GM18519 (cell line): ENCODE data around the gene EEA1.
"Not testable (repeated sequence)": the region's sequence is repeated elsewhere in the genome, so short reads cannot be mapped to it uniquely, and the experiment has no call there.

Experiments
- ATAC-seq: cut with Tn5 transposase; IDR thresholded peaks from one replicate; pipeline ENCODE4 v1.9.1; 2021; ENCODE audit warnings: mild to moderate bottlenecking, moderate library complexity; ENCODE audit not compliant: unreplicated experiment, low FRiP score

EEA1 gene

DNA sequence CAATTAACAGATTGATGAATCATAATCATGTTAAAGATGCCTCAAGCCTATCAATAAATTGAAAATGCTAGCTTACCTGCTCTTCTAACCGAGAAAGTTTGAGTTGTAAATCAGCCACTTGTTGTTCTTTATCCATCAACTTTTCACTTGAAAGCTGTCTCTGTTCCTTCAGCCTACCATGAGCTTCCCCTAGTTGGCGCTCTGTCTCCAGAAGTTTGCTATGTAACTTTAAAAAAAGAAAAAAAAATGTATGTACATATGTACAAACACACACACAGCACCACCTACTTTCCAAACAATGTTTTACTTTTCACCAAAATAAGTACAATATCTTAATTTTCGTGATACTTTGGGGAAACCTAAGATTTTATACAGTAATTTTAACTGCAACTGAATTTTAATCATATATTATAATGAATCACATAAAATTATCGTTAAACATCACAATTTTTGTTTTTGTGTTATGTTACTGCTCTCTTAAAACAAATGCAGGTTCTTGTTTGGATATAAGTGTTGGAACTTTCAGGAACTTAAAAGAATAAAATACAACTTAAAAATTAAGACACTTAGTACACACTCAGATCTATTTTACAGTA lies 101.2 kb downstream of the EEA1 start:
- no peak for ATAC-seq

DNA sequence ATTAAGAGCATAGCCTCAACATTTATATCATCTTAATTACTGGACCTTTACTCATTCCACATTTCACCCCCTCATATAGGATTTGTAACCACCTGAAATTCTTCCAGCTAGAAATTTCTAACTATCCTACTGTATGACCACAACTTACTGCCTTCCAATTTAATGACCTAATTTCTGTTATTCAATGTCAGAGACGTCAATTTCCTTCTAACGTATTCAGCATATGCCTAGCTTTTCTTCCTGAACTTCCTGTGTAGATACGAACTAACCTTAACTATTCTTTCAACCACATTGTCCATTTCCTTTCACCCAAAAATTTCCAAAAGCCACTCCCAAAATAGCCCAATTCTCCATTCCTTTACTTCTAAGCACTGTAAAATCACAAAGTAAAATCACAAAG lies 108.0 kb downstream of the EEA1 start:
- ATAC-seq = no peak

DNA sequence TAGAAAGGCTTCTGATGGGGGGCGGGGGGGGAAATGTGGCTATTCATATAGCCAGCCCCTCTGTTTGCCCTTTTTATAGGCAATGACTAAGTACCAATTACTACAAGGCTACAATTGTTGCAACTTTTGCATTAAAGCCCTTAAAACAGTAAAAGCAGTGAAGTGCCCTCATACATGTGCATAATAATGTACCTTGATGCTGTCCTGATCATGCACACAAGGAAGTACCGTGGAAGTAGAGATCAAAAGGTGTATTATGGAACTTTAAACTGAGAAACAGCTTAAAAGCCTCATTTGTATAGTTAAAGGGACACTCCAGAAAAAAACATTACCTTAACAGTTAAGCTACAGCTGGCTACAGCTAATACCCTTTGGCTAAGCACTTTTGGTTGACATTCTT lies 114.5 kb downstream of the EEA1 start:
- ATAC-seq = no peak

DNA sequence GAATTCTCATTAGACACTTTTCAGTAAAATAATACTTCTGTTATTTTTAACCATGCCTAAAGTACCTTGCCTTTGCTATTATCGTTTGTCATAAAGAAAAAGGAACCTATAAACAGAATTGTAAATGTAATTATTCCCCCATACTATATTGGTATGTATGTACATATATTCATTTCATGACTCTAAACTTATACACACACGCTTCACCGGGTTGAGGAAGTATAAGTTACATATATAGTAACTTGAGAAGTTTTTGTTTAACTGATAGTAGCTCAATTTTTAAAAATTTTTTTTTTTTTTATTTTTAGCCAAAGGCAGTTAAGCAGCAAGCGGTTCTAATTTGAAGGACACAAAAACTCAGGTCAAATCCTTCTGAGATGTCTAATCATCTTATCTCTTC lies 118.7 kb downstream of the EEA1 start:
- ATAC-seq = peak; percentile 65

DNA sequence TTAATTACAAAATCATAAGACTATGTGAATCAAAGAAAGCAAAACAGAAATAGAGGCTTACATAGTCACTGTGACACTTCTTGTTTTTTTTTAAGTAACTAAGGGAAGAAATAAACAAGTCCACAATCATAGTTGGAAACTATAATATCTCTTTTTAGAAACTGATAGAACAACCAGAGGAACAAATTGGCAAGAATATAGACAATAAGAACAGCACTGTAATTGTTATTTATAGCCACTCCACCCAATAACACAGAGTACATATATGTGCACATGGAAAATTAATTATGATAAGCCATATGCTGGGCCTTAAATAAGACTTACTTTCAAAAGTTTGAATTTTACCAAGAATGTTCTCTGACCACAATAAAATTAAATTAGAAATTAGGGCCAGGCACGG lies 125.2 kb downstream of the EEA1 start:
- no peak for ATAC-seq

DNA sequence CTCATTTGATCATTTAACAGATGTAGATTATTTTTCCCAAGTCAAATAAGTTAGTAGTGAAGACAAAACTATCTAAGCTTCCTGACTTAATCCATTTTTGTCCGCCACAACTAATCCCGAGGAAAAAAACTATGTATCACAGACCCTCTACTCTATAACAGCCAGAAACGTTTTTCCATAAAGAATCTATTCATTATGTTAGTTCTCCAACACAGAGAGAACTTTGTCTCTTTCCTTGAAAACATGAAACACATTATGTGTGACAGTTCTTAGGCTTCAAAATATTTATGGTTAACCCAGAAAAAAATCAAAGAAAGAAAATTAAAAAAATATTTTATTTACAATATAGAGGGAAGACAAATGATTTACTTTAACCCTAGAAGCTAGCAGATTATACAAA lies 126.2 kb downstream of the EEA1 start:
- ATAC-seq = no peak

DNA sequence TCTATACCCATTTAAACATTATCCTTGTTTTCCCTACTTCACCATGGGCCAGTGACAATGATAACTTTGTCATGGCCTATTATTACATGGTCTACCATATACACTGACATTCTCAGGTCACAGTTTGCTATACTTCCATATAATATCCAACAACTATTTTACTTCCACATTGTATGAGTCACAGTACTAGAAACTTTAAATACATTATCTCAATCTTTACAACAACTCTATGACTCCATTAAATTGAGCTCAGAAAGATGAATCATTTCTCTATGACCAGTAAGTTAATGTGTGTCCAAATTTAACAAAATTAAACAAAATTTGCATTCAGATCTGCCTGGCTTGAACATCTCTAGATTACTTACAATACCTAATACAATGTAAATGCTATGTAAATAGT lies 132.4 kb downstream of the EEA1 start:
- no peak for ATAC-seq

DNA sequence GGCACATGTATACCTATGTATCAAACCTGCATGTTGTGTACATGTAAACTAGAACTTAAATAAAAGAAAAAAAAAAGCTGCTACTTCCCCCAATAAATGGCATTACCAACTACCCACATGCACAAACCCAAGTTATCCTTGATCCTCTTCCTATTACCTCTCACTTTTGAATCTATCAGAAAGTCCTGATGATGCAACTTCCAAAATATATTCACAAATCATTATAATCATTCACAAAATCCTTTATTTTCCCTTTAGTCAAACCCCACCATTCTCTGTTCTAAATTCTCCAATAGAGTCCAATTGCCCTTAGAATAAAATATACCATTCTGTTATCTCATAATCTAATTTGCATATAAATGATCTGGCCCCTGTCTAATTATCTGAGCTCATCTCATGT lies 134.3 kb downstream of the EEA1 start:
- no peak for ATAC-seq

DNA sequence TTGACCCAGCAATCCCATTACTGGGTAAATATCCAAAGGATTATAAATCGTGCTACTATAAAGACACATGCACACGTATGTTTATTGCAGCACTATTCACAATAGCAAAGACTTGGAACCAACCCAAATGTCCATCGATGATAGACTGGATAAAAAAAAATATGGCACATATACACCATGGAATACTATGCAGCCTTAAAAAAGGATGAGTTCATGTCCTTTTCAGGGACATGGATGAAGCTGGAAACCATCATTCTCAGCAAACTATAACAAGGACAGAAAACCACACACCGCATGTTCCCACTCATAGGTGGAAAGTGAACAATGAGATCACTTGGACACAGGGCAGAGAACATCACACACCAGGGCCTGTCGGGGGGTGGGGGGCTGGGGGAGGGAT lies 134.7 kb downstream of the EEA1 start:
- not testable (repeated sequence) for ATAC-seq

DNA sequence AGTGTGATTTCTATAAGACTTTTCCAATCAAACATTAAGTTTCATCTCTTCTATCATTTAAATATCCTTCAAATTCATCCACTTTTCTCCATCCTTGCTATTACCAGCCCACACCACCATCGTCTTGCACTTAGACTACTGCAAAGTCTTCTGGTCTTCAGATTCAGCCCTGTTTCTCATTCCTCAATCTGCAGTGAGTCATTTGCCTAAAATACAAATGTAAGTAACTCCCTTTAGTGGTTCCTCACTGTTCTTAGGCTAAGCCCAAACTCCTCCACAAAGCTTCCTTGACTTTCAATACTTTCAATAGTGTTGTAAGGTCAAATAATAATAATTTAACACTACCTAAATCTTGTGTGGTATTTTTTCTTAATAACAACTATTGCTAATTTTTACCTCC lies 143.1 kb downstream of the EEA1 start:
- ATAC-seq = no peak

DNA sequence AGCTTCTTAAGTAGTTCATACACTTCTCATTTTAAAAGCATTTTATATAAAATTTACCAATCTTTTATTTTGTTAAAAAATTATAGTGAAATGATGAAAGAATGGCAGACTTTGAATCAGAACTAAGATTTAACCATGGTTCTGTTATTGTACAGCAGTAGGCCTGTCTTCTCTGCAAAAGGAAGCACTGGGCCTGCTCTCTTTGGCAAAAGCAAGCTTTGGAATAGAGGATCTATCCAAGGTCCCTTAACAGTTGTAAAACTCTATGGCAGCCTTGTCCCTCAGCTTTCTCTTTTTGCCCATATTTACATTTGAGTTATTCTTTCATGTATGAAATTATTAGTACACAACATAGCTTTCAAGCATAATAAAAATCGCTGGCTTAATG lies 143.5 kb downstream of the EEA1 start:
- no peak for ATAC-seq

DNA sequence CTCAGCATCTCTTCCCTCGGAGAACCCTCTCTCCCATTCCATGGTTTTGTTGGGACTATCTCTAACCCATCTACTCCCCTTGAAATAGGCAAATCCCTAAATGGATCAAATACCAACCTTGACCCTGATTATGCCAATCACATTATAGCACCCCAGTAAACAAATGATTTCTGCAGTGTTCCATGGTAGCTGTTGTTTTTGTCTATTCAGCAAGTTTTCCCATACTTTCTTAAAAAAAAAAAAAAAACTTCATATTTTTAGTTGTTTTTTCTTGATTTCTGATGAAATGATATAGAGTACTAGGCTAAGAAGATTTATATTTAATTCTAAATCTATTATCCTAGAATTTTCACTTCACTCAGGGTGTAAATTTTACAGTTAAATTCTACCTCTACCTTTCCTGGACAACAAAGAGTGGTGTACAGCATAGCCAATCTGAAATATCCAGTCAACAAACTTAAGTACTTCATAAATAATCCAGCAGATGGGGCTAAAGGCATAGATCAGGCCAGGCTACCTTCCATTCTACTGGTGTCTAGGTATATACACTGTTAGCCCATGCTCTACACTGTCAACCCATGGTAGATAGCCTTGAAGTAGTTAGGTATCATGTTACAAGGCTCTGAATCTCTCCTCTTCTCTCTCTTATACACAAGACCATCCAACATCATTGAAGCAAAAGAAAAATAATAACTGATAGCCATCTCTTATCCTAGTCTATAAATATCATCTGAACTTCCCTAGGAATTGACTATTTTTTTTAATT lies 144.1 kb downstream of the EEA1 start:
- peak; percentile 95 for ATAC-seq

DNA sequence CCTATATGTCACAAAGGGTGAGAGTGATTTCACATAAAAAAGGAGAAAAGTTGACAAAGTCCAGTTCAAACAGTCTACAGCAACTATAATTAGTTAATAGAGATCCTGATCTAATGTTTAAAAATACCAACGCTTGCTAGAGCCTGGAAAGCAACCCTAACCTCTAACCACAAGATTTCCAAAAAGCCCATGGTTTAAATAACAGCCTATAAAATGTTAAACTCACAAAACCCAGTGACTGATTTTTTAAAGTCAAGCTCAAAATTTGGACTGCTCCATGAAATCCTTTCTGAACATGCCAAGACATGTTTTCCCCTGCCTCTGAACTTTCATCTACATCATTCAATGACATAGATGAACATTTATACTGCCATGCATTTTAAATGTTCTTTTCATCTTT lies 144.7 kb downstream of the EEA1 start:
- no peak for ATAC-seq

DNA sequence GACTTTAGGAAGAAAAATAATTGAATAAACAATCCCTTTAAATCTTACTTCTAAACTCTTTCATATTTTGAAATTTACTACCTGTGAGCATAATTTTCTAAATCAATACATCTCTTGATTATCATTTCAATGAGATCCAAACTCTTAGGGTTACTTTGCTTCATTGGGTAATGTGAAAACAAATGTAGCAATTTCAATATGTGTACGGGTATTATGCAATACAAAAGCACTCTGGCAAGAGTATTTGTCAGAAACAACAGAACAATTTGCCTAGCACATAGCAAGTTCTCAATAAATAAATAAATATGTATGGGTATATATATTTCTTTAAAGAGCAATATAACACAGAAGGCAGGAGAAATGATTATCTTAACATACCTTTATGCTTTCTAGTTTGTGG lies 149.2 kb downstream of the EEA1 start:
- no peak for ATAC-seq

DNA sequence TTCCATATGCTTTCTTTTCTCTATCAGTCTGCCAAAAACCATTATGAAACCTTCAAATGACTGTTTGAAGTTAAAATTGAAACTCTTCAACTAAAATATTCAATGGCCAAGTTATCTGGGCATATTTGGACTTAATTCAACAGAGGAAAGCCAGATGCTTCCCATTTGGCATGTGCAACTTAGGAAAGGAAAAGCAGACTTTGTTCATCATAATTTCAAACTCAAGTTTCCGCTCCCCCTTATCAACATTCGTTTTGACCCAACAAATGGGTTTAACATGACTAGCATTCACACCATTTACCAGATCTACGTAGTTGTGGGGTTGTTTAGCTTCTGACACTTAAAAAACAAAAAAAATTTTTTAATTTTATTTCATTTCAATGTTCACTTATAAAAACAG lies 150.6 kb downstream of the EEA1 start:
- ATAC-seq = no peak

DNA sequence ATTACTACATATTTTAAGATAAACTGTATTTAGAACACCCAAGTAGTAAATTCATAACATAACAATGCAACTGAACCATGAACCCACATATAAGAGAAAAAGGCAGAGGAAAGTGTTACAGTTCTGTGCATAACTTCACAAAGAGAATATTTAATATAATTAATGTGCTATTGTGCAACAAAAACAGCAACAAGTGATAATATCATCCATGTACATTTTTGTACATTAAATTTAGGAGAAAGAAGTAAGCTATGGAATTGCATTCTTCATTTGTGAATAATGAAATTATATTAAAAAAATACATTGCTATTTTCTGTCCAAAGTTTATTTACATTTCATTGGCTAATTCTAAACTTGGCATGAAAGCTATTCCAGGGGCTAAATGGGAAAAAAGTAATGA lies 153.7 kb downstream of the EEA1 start:
- no peak for ATAC-seq

DNA sequence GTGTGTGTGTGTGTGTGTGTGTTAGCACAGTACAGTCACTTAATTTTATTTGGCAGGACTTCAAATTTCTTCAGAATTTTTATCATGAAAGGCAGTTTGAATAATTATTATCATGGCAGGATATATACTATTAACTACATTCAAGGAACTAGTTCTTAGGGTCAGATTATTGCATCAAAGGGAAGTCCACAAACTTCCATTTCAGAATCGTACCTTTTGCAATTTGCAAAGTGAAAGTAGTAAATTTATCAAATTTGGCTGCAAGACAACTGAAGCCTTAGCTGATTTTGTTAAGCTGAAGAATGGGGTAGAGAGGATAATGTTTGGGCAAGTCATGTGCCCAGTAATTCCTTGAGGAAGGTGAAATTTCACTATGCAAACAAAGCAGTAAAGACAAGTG lies 158.1 kb downstream of the EEA1 start:
- no peak for ATAC-seq

DNA sequence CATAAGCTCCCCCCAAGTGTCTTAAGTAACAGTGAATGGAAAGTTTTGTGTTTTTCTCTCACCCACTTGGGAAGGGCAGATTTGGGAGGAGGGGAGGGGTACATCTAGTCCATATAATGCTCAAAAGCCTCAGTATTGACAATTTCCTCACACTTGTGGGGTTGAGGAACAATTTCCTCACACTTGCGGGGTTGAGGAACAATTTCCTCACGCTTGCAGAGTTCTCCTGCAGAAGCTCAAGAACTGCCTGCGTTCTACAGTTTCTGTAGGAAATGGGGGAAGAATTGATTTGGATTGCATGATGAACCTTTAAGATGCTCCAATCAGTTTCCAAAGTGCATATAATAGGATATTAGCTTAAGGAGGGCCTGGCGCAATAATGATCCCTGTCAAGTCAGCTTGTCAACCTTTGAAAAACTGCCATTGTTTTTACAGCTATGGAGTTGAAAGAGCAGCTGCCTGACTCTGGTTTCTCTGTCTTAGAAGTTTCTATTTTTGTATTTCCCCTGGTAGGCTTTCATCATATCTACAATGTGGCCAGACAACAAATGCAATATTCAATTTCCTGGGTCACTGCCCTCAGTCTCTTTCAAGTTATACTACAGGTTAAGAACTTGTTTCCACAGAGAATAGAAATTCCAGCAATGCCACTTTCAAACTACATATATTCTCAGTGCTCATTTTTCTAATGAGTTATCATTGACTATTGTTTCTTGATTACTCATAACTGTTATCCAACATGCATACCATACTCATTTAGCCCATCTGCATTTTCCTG lies 159.8 kb downstream of the EEA1 start:
- ATAC-seq = peak; percentile 75

DNA sequence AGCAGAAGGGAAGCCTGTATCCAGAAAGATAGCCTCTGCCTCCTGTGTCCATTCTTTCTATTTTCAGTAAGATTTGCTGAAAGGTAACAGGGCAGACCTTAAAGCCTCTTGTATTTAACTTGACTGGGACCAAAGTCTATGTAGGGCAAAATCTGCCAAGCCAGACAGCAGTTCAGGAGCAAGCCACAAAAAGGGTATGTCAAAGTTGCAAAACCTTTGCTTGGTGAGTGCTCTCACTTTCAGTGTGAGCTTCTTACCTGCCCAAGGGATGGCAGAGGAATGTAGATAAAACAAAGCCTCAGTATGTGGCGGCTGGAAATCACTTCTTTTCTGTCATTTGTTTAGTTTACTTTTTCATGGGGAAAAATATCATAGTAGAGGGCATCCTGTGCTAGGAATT lies 163.2 kb downstream of the EEA1 start:
- no peak for ATAC-seq

DNA sequence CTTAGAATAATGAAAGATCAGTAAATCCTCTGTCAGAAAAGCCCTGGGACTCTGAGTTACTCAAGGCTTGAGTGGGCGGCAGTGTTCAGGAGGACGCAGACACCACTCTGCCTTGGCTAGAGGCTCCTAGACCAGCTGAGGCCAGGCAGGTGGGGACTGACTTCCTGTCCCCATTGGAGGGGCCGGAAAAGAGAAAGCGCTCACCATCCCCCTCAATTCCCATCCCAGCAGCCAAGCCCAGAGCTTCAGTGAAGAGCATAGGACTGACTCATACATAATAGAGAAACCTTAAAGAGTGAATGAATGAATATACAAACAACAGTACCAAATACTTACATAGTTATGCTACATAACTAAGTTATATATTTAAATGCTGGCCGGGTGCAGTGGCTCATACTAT lies 164.3 kb downstream of the EEA1 start:
- no peak for ATAC-seq

DNA sequence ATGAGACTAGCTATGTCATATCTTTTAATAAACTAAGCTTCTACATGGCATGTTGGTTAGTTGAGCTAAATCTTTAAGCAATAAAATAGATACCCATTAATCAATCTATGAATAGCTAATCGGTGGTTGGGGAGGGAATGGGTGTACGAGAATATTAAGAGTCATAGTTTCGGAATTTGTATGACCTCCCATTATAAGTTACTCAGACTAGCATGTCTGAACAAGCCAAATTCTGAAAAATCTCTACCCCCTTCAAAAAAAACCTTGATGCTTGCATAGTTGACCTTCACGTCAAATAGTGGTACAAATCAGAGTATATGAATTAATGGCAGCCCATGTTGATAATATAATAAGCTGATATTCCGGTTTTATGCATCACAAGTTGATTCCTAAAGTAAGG lies 166.3 kb downstream of the EEA1 start:
- ATAC-seq = no peak
